Upper lobe of left lung (tissue), 6 donors: Measurements from ENCODE around the gene DDX11. TPM values are rescaled to one million over a fixed set of nuclear protein-coding genes. Genes with fewer than 3 reads are reported as not detected.
"Not testable (repeated sequence)": the region's sequence is repeated elsewhere in the genome, so short reads cannot be mapped to it uniquely, and the experiment has no call there.

ENCODE experiments used
- ATAC-seq, 2 donors: fragments of 200-7000 bp; cut with Tn5 transposase; one replicate each; pipeline ENCODE4 v1.9.1; 2022; ENCODE audit warnings: mild to moderate bottlenecking in 2 of 2, moderate library complexity in 2 of 2; ENCODE audit not compliant: low FRiP score in 2 of 2
- DNase-seq, 2 donors: peaks; one replicate each; pipeline ENCODE4 v3.0.0-alpha.2; 2019 to 2020
- H3K27ac ChIP-seq, 4 donors: fragments of 200-600 bp; sonication (generic); one replicate each; pipeline ENCODE4 v1.5.1; 2016 to 2019
- H3K27me3 ChIP-seq, 4 donors: fragments of 200-600 bp; sonication (generic); one replicate each; pipeline ENCODE4 v1.5.1; 2017 to 2019
- H3K36me3 ChIP-seq, 4 donors: fragments of 200-600 bp; sonication (generic); one replicate each; pipeline ENCODE4 v1.5.1; 2016 to 2019
- H3K4me1 ChIP-seq, 4 donors: fragments of 200-600 bp; sonication (generic); one replicate each; pipeline ENCODE4 v1.5.1; 2018 to 2019
- H3K4me3 ChIP-seq, 4 donors: fragments of 200-600 bp; sonication (generic); one replicate each; pipeline ENCODE4 v1.5.1; 2017 to 2019; ENCODE audit warnings: mild to moderate bottlenecking in 2 of 4, moderate library complexity in 1 of 4
- H3K9me3 ChIP-seq, 4 donors: fragments of 200-600 bp; sonication (generic); one replicate each; pipeline ENCODE4 v1.5.1; 2018 to 2019
- CTCF ChIP-seq, 6 experiments: fragments of 450-650 bp in 4 of 6; fragments of 200-600 bp in 2 of 6; sonication (generic) in 2 of 6; IDR thresholded peaks; one replicate each; pipeline ENCODE4 v1.5.1; 2016 to 2019; ENCODE audit warnings: antibody characterized with exemption in 6 of 6
- EP300 ChIP-seq, 4 donors: sonication (generic); formaldehyde crosslinking; IDR thresholded peaks; one replicate each; pipeline ENCODE4 v1.5.1; 2017; ENCODE audit warnings: antibody characterized with exemption in 4 of 4, control low read depth in 2 of 4
- POLR2A ChIP-seq, 4 donors: fragments of 450-650 bp; IDR thresholded peaks; one replicate each; pipeline ENCODE4 v1.5.1; 2016 to 2017; ENCODE audit warnings: antibody characterized with exemption in 4 of 4, mild to moderate bottlenecking in 2 of 4
- POLR2AphosphoS5 ChIP-seq, 2 donors: sonication (generic); formaldehyde crosslinking; IDR thresholded peaks; one replicate each; pipeline ENCODE4 v1.5.1; 2017; ENCODE audit warnings: antibody characterized with exemption in 2 of 2
- WGBS, 2 donors: methylation state at CpG; one replicate each; pipeline ENCODE4 v1.1.5; 2017 to 2018; 5-methylcytosine and 5-hydroxymethylcytosine counted together
- small RNA-seq, 4 donors: library from RNA; depleted of rRNA; stranded (forward); fragments of <200 nt; gene quantifications; one replicate each; pipeline ENCODE3, GENCODE V24; 2016
- total RNA-seq, 6 donors: library from RNA; depleted of rRNA in 4 of 6; stranded (reverse); fragments of >200 nt in 4 of 6; gene quantifications; one replicate each; pipeline versions ENCODE4 v1.1.0 to v1.2.1, GENCODE V29; 2016 to 2021
- donor health status: DM: no; HTN: no; CAD: no; lungs with moderate emphysema.
- donor health status: DM: no; HTN: yes; CAD: no; lungs with severe emphysema.

Gene DDX11
- total RNA-seq, 6 donors from 2014 or later, result 13.9 to 117 (median 23.0) TPM

GRCh38 chr12:31122481-31122880 is 48.8 kb downstream of the DDX11 start:
- no peaks in the 10 kb centered on the region for H3K36me3 ChIP-seq
- peaks cover 0 to 23% (median 5%) of the 10 kb centered on the region in 4 donors for H3K27me3 ChIP-seq
- no CpG with 5 or more reads among the region's 19 CpGs for WGBS, 2 donors
- H3K4me3 ChIP-seq, result no peak overlapping the region
- H3K9me3 ChIP-seq, result no peaks in the 10 kb centered on the region
- H3K27ac ChIP-seq, result no peak overlapping the region
- H3K4me1 ChIP-seq, result peaks cover 15 to 25% (median 16%) of the 10 kb centered on the region in 4 donors
- peak in 1 of 2 donors; percentile 66 for DNase-seq
- TF ChIP-seq POLR2AphosphoS5 (IDR thresholded peaks at IDR 0.05) (no peak), EP300 (IDR thresholded peaks at IDR 0.05) (no peak), POLR2A (IDR thresholded peaks at IDR 0.05) (no peak), CTCF (IDR thresholded peaks at IDR 0.05) (no peak)
- ATAC-seq, result no peak

GRCh38 chr12:31124158-31124557 is 50.5 kb downstream of the DDX11 start:
- not testable (repeated sequence) for H3K4me1 ChIP-seq, DNase-seq, ATAC-seq, H3K27me3 ChIP-seq, H3K36me3 ChIP-seq, H3K9me3 ChIP-seq, H3K27ac ChIP-seq, H3K4me3 ChIP-seq
- WGBS, 2 donors, result 52 to 58% methylated on average over 8 of the region's 8 CpGs

- 93% methylated on average over 2 of the region's 2 CpGs for WGBS, 2 donors
- ATAC-seq, result not testable (repeated sequence)
Observed at GRCh38 chr12:31125171-31125570, 51.5 kb downstream of the DDX11 start.

GRCh38 chr12:31127209-31127848 is 53.7 kb downstream of the DDX11 start:
- H3K4me1 ChIP-seq, H3K27ac ChIP-seq, DNase-seq, H3K36me3 ChIP-seq, ATAC-seq, H3K4me3 ChIP-seq, H3K9me3 ChIP-seq, H3K27me3 ChIP-seq: not testable (repeated sequence)
- WGBS, 2 donors, result 79% methylated on average over 3 of the region's 4 CpGs; no CpG with 5 or more reads in 1 of the 2 donors

More at GRCh38 chr12:31125171-31125570, 51.5 kb downstream of the DDX11 start:
- not testable (repeated sequence) for H3K27ac ChIP-seq, H3K9me3 ChIP-seq, H3K4me3 ChIP-seq, DNase-seq, H3K4me1 ChIP-seq, H3K27me3 ChIP-seq, H3K36me3 ChIP-seq

GRCh38 chr12:31136581-31136980 is 62.9 kb downstream of the DDX11 start:
- H3K27me3 ChIP-seq, ATAC-seq, H3K36me3 ChIP-seq, H3K27ac ChIP-seq, DNase-seq, H3K9me3 ChIP-seq, H3K4me3 ChIP-seq, H3K4me1 ChIP-seq: not testable (repeated sequence)
- 28 to 65% methylated on average over 2 of the region's 2 CpGs for WGBS, 2 donors

GRCh38 chr12:31144768-31145167 is 71.1 kb downstream of the DDX11 start:
- not testable (repeated sequence) for H3K27ac ChIP-seq, DNase-seq, H3K9me3 ChIP-seq, ATAC-seq, H3K4me3 ChIP-seq, H3K36me3 ChIP-seq, H3K27me3 ChIP-seq, H3K4me1 ChIP-seq
- WGBS, 2 donors, result 35 to 37% methylated on average over 9 of the region's 9 CpGs

- WGBS, 2 donors, result 7 to 21% methylated on average over 4 to 6 of the region's 6 CpGs
- not testable (repeated sequence) for H3K4me1 ChIP-seq, H3K4me3 ChIP-seq, ATAC-seq, H3K27ac ChIP-seq, H3K27me3 ChIP-seq, H3K36me3 ChIP-seq, H3K9me3 ChIP-seq, DNase-seq
Observed at GRCh38 chr12:31145296-31145695, 71.6 kb downstream of the DDX11 start.

- ATAC-seq, DNase-seq, H3K4me3 ChIP-seq, H3K27me3 ChIP-seq, H3K9me3 ChIP-seq, H3K4me1 ChIP-seq, H3K27ac ChIP-seq, H3K36me3 ChIP-seq: not testable (repeated sequence)
- 81 to 100% methylated on average over 1 to 3 of the region's 3 CpGs for WGBS, 2 donors
Observed at GRCh38 chr12:31147415-31147814, 73.8 kb downstream of the DDX11 start.

- not testable (repeated sequence) for H3K27me3 ChIP-seq, H3K36me3 ChIP-seq, DNase-seq, H3K27ac ChIP-seq, H3K4me3 ChIP-seq, ATAC-seq, H3K9me3 ChIP-seq, H3K4me1 ChIP-seq
- 85 to 87% methylated on average over 4 of the region's 4 CpGs for WGBS, 2 donors
Observed at GRCh38 chr12:31150766-31151165, 77.1 kb downstream of the DDX11 start.

Small RNA genes within 50 kb of the gene (small RNA-seq; reads per million reads assigned to genes)
- 0 reads per million in 4 donors for gene RF00072

Other genes starting within 250 kb of the DDX11 start
- gene TSPAN11, start 147.1 kb upstream of the DDX11 start, total RNA-seq, result 1 to 10 TPM; 1.0 to 9.7 (median 3.5) TPM